ENCODE data around the gene MEF2D. TPM values are rescaled to one million over a fixed set of nuclear protein-coding genes. Genes with fewer than 3 reads are reported as not detected.
A peak's percentile ranks its signal among the peaks of the same experiment; 100 is the strongest.

MEF2D gene
- total RNA-seq, 2 donors from 2014 or later: 77.5 to 102 TPM

- peak; percentile 8 for DNase-seq (ENCODE audit: low spot score)
- intact Hi-C loops (cut with DNase I): no loop called here
Measured at GRCh38 chr1:156527584-156527983, 27.0 kb upstream of the MEF2D start.

GRCh38 chr1:156525856-156526489, 25.4 kb upstream of the MEF2D start:
- intact Hi-C loops (cut with DNase I): no loop called here
- DNase-seq (ENCODE audit: low spot score): peak; percentile 30

GRCh38 chr1:156525071-156525501, 24.5 kb upstream of the MEF2D start:
- peak; percentile 22 for DNase-seq (ENCODE audit: low spot score)
- intact Hi-C loops (cut with DNase I): no loop called here

- DNase-seq (ENCODE audit: low spot score): peak; percentile 10
- intact Hi-C loops (cut with DNase I): no loop called here
Measured at GRCh38 chr1:156524481-156524869, 23.9 kb upstream of the MEF2D start.

GRCh38 chr1:156523801-156524480, 23.4 kb upstream of the MEF2D start:
- intact Hi-C loops (cut with DNase I): no loop called here
- DNase-seq (ENCODE audit: low spot score): no peak

GRCh38 chr1:156522443-156522970, 21.9 kb upstream of the MEF2D start:
- intact Hi-C loops (cut with DNase I): no loop called here
- no peak for DNase-seq (ENCODE audit: low spot score)

GRCh38 chr1:156517748-156518147, 17.2 kb upstream of the MEF2D start:
- no peak for DNase-seq (ENCODE audit: low spot score)

GRCh38 chr1:156516821-156517220, 16.2 kb upstream of the MEF2D start:
- no peak for DNase-seq (ENCODE audit: low spot score)
- intact Hi-C loops (cut with DNase I): loop anchor here in 1 of 2 donors (10.0 kb wide), 1 partner anchor 68 kb away; no protein-coding TSS in a partner anchor

More at GRCh38 chr1:156517748-156518147, 17.2 kb upstream of the MEF2D start:
- intact Hi-C loops (cut with DNase I): loop anchor here in 1 of 2 donors (10.0 kb wide), 1 partner anchor 67 kb away; no protein-coding TSS in a partner anchor

- DNase-seq (ENCODE audit: low spot score): peak; percentile 10
- intact Hi-C loops (cut with DNase I): loop anchor here in 1 of 2 donors (10.0 kb wide), 1 partner anchor 69 kb away; no protein-coding TSS in a partner anchor
Measured at GRCh38 chr1:156515956-156516355, 15.4 kb upstream of the MEF2D start.

- intact Hi-C loops (cut with DNase I): loop anchor here in 1 of 2 donors (10.0 kb wide), 1 partner anchor 72 kb away; no protein-coding TSS in a partner anchor
- peak; percentile 26 for DNase-seq (ENCODE audit: low spot score)
Measured at GRCh38 chr1:156513185-156513584, 12.6 kb upstream of the MEF2D start.

- intact Hi-C loops (cut with DNase I): loop anchor here in 1 of 2 donors (10.0 kb wide), 1 partner anchor 73 kb away; no protein-coding TSS in a partner anchor
- DNase-seq (ENCODE audit: low spot score): peak; percentile 16
Measured at GRCh38 chr1:156511644-156512043, 11.1 kb upstream of the MEF2D start.

GRCh38 chr1:156510709-156511108, 10.1 kb upstream of the MEF2D start:
- DNase-seq (ENCODE audit: low spot score): peak; percentile 95
- intact Hi-C loops (cut with DNase I): loop anchor here in 1 of 2 donors (10.0 kb wide), 1 partner anchor 74 kb away; no protein-coding TSS in a partner anchor

GRCh38 chr1:156509424-156510034, 9.0 kb upstream of the MEF2D start:
- intact Hi-C loops (cut with DNase I): loop anchor here in 1 of 2 donors (10.0 kb wide), 1 partner anchor 75 kb away; no protein-coding TSS in a partner anchor

GRCh38 chr1:156508955-156509234, 8.3 kb upstream of the MEF2D start:
- DNase-seq (ENCODE audit: low spot score): peak; percentile 73
- intact Hi-C loops (cut with DNase I): no loop called here

More at GRCh38 chr1:156509424-156510034, 9.0 kb upstream of the MEF2D start:
- peak; percentile 68 for DNase-seq (ENCODE audit: low spot score)

GRCh38 chr1:156508205-156508954, 7.8 kb upstream of the MEF2D start:
- intact Hi-C loops (cut with DNase I): no loop called here
- peak; percentile 94 for DNase-seq (ENCODE audit: low spot score)

GRCh38 chr1:156506450-156506849, 5.9 kb upstream of the MEF2D start:
- intact Hi-C loops (cut with DNase I): no loop called here
- no peak for DNase-seq (ENCODE audit: low spot score)

- intact Hi-C loops (cut with DNase I): no loop called here
- no peak for DNase-seq (ENCODE audit: low spot score)
Measured at GRCh38 chr1:156505679-156506298, 5.2 kb upstream of the MEF2D start.

- peak; percentile 100 for DNase-seq (ENCODE audit: low spot score)
- intact Hi-C loops (cut with DNase I): no loop called here
Measured at GRCh38 chr1:156504821-156505678, 4.5 kb upstream of the MEF2D start.

Measured in posterior vena cava (tissue), 2 donors.